Psoas muscle (tissue), 8 donors: ENCODE results near the gene KHDRBS2. TPM values are rescaled to one million over a fixed set of nuclear protein-coding genes. Genes with fewer than 3 reads are reported as not detected.

Source experiments
- ATAC-seq, 4 donors: fragments of 200-7000 bp; cut with Tn5 transposase; one replicate each; pipeline ENCODE4 v1.9.1; 2020; ENCODE audit warnings: moderate library complexity in 3 of 4, mild to moderate bottlenecking in 2 of 4
- DNase-seq, 2 donors: peaks; one replicate each; pipeline ENCODE4 v3.0.0-alpha.2; 2020
- H3K27ac ChIP-seq: fragments of 200-600 bp; one replicate; pipeline ENCODE4 v1.8.0; 2022
- H3K27me3 ChIP-seq, 3 donors: fragments of 200-600 bp in 1 of 3; one replicate each; pipeline versions ENCODE4 v1.6.1 to v1.8.0; 2013 to 2022; ENCODE audit warnings: low read length in 2 of 3, mild to moderate bottlenecking in 2 of 3, moderate library complexity in 1 of 3; ENCODE audit not compliant: insufficient read depth in 3 of 3
- H3K36me3 ChIP-seq, 2 donors: fragments of 200-600 bp in 1 of 2; one replicate each; pipeline versions ENCODE4 v1.6.1 to v1.8.0; 2013 to 2022; ENCODE audit warnings: low read depth in 1 of 2, mild to moderate bottlenecking in 1 of 2, moderate library complexity in 1 of 2; ENCODE audit not compliant: insufficient read depth in 1 of 2
- H3K4me1 ChIP-seq: fragments of 200-600 bp; one replicate; pipeline ENCODE4 v1.8.0; 2022
- H3K4me3 ChIP-seq: fragments of 200-600 bp; one replicate; pipeline ENCODE4 v1.8.0; 2022; ENCODE audit warnings: mild to moderate bottlenecking
- H3K9me3 ChIP-seq: fragments of 200-600 bp; one replicate; pipeline ENCODE4 v1.8.0; 2022
- WGBS, 3 donors: extraction: QIAGEN DNeasy Blood & Tissue Kit; methylation state at CpG; one replicate each; pipeline versions ENCODE4 v1.1.6 to v1.1.7; 2013; 5-methylcytosine and 5-hydroxymethylcytosine counted together
- intact Hi-C, 2 donors: fragments of 100-400 bp; cut with DNase I; formaldehyde crosslinking; loops; one replicate each; pipeline versions ENCODE4 v1.11.0 to v1.14.2; 2022
- polyA plus RNA-seq, 3 donors: library from polyadenylated mRNA; stranded (reverse); fragments of 200-250 nt; gene quantifications; one replicate each; pipeline ENCODE4 v1.2.3, GENCODE V29; 2013
- total RNA-seq, 4 donors: library from RNA; stranded (reverse); fragmentation: NEBNext Ultra II Directional in 2 of 4; extraction: Animal tissue kit (Norgen Biotek cat#: 25700) in 2 of 4; gene quantifications; one replicate each; pipeline versions ENCODE4 v1.2.1 to v1.2.4, GENCODE V29; 2021 to 2023
- TF ChIP-seq, protein P1 (sequence below): fragments of 200-600 bp; IDR thresholded peaks from one replicate; pipeline ENCODE4 v1.8.0; 2022; ENCODE audit warnings: antibody characterized with exemption
- donor health status: healthy with polysubstance abuse.
- donor health status: DM: no; HTN: no; CAD: no; lungs with moderate emphysema.
- donor health status: Bipolar disorder and iron deficiency.
- donor health status: healthy.
- donor health status: DM: yes; HTN: yes; CAD: no.
- donor health status: DM: no; HTN: no; CAD: no.
- donor health status: DM: no; HTN: no; CAD: no.
- donor health status: DM: yes; HTN: yes; CAD: no.

KHDRBS2 gene
- total and polyA plus RNA-seq, 7 donors: 0.04 to 0.15 (median 0.06) TPM; not detected in 3

DNA sequence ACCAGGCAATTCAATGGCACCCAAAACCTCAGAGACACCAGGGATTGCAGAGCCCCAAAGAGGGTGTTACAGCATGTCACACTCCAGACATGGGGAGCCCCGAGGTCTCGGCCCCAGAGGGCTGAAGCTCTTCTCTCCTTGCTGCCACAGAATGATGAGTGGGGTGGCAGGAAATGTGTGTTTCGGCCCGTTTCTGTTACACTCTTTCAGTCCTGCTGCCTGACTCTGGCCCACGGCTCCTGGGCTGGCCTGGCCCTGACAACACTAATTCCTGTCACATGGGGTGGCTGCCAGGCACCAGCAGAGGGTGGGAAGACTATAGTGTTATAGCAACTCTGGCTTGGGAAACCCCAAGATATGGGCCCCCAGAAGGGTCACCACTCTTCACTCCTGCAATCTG lies 183.6 kb downstream of the KHDRBS2 start:
- intact Hi-C loops: no loop called here

DNA sequence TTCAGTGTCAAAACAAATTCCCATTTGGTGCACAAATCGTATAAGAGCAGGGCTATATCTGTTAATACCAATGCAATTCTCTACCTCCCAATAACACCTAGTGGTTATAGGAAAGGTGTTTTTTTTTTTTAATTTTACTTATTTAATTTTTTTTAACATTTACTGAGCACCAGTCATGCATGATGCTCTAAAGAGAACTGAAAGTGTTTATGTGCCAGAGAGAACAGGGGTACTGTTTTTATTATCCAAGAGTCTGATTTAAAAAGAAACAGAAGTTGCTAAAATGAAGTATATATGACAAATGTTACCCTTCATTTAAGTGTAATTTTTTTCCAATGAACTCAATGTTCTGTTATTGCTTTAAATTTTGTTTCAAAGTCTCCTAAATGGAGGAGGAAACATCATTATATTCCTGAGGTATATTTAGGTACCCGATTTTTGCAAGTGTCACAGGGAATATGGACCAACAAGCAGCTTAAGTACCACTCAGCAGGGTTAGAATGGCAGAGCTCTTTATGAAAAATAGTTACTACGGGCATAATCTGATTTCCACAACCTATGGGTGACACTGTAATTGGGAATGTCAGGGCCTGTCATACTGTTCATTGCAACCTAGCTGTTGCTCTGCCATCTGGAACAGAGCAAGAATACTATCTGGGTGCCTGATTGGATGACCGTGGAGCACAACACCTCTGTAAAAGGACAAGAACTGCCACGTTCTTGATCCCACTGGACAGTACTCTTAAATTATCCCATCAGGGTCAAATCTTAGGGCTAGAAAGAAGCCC lies 195.4 kb downstream of the KHDRBS2 start:
- Histone ChIP-seq H3K36me3 (no peaks in the 10 kb centered on the region), H3K27ac (no peak overlapping the region), H3K4me1 (no peaks in the 10 kb centered on the region), H3K9me3 (no peaks in the 10 kb centered on the region), H3K4me3 (no peak overlapping the region), H3K27me3 (no peaks in the 10 kb centered on the region)
- TF ChIP-seq, protein P1, sequence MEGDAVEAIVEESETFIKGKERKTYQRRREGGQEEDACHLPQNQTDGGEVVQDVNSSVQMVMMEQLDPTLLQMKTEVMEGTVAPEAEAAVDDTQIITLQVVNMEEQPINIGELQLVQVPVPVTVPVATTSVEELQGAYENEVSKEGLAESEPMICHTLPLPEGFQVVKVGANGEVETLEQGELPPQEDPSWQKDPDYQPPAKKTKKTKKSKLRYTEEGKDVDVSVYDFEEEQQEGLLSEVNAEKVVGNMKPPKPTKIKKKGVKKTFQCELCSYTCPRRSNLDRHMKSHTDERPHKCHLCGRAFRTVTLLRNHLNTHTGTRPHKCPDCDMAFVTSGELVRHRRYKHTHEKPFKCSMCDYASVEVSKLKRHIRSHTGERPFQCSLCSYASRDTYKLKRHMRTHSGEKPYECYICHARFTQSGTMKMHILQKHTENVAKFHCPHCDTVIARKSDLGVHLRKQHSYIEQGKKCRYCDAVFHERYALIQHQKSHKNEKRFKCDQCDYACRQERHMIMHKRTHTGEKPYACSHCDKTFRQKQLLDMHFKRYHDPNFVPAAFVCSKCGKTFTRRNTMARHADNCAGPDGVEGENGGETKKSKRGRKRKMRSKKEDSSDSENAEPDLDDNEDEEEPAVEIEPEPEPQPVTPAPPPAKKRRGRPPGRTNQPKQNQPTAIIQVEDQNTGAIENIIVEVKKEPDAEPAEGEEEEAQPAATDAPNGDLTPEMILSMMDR: no peak
- DNase-seq (no peak), ATAC-seq (no peak)
- WGBS, 3 donors: 64 to 78% (median 67%) methylated on average over 5 of the region's 5 CpGs
- intact Hi-C loops: no loop called here

More for the DNA sequence above, 183.6 kb downstream of the KHDRBS2 start:
- Histone ChIP-seq H3K36me3 (no peaks in the 10 kb centered on the region), H3K9me3 (no peaks in the 10 kb centered on the region), H3K27me3 (no peaks in the 10 kb centered on the region), H3K27ac (no peak overlapping the region), H3K4me3 (no peak overlapping the region), H3K4me1 (no peaks in the 10 kb centered on the region)
- ATAC-seq (no peak), DNase-seq (no peak)
- TF ChIP-seq, protein P1: no peak
- WGBS, 3 donors: 85 to 91% (median 87%) methylated on average over 5 of the region's 5 CpGs

DNA sequence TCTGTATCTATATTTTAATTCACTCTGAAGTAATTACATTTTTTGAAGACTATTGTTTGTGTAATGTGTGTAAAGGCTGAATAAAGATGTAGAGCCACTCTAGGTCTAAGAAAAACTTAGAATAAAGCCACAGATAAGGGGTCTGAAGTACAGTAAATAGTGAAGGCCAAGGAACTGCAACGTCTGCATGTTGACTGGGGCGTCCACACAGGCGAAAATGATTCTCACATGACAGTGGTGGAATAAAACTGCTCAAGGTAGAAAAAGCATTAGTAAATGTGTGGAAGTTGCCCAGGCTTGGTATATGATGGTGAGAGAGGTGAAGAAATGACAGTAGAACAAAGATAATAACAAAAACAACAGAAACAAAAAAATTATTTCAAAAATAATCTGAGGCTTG lies 196.2 kb downstream of the KHDRBS2 start:
- no peaks in the 10 kb centered on the region for H3K9me3 ChIP-seq
- WGBS, 3 donors: 77 to 86% (median 84%) methylated on average over 3 of the region's 3 CpGs
- DNase-seq (no peak), ATAC-seq (no peak)
- intact Hi-C loops: no loop called here
- TF ChIP-seq, protein P1: no peak
- no peak overlapping the region for H3K4me3 ChIP-seq
- no peaks in the 10 kb centered on the region for H3K36me3 ChIP-seq
- no peaks in the 10 kb centered on the region for H3K4me1 ChIP-seq
- no peaks in the 10 kb centered on the region for H3K27me3 ChIP-seq
- no peak overlapping the region for H3K27ac ChIP-seq

DNA sequence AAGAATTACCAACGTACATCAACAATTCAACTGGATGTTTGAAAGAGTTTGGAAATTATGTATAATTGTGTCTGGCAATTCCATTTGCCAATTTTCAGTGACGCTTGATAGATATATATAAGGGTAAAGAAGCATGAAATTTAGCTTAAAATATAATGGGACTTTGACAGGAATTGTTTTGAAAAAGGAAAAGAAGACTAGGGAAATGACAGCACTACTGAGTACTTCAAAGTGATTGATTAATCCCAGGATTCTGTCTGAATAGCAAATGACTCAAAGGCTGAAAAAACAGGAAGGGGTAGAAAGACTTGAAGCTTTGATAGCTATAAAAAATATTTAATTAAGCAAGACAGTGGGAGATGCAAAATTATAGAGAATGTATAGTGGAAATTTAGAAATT lies 200.0 kb downstream of the KHDRBS2 start:
- Histone ChIP-seq H3K27ac (no peak overlapping the region), H3K27me3 (no peaks in the 10 kb centered on the region), H3K4me1 (no peaks in the 10 kb centered on the region), H3K9me3 (no peaks in the 10 kb centered on the region), H3K36me3 (no peaks in the 10 kb centered on the region), H3K4me3 (no peak overlapping the region)
- 18 to 37% (median 19%) methylated on average over 2 of the region's 2 CpGs for WGBS, 3 donors
- TF ChIP-seq, protein P1: no peak
- DNase-seq (no peak), ATAC-seq (no peak)
- intact Hi-C loops: no loop called here

DNA sequence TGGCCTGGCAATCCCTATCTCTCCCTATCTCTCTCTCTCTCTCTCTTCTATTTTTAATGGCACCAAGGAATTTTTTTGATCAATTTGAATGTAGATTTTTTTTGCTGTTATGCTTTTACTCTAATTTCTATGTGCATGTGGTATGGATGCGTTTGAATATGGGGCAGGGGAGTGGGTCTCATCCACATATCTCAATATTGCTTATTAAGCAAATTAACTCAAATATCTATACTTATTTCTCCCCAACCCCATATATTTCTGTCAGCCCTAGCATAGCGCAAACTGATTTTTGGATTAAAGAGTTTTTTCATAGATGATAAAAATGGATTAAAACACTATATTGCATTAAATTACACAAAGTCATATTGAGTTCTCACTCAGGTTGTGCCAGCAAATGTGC lies 210.2 kb downstream of the KHDRBS2 start:
- no peak for ATAC-seq
- no peak overlapping the region for H3K4me3 ChIP-seq
- intact Hi-C loops: no loop called here
- H3K4me1 ChIP-seq: no peaks in the 10 kb centered on the region
- H3K9me3 ChIP-seq: no peaks in the 10 kb centered on the region
- H3K27ac ChIP-seq: no peak overlapping the region
- TF ChIP-seq, protein P1: no peak
- 86 to 95% (median 86%) methylated on average over 2 of the region's 2 CpGs for WGBS, 3 donors
- no peaks in the 10 kb centered on the region for H3K36me3 ChIP-seq
- H3K27me3 ChIP-seq: no peaks in the 10 kb centered on the region
- no peak for DNase-seq
